Measurements from ENCODE around the gene MGST2.

MGST2 gene

GRCh38 chr4:139704915-139705485, 39.4 kb downstream of the MGST2 start:
- no peak for DNase-seq (ENCODE audit: low read depth in 3 of 3)

DNA sequence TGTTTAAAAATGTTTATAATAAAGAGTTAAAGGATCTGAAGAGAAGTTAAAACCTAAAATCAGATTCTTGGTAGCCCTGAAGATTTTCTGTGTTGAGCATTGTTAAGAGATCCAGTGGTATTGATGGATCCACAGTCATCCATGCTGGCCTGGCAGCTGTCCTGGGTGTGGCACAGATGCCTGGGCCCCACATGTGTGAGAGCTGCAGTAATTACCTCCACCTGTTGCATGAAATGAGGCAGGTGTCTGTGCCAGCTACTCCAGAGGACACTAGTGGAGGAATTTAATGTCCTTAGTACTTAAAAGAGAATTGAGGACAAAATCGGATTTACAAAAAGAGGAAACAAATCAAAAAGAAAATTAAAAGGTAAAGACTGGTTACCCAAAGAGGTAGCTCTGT, 44.0 kb downstream of the MGST2 start:
- DNase-seq (ENCODE audit: low read depth in 3 of 3), result no peak

GRCh38 chr4:139710073-139710472, 44.5 kb downstream of the MGST2 start:
- DNase-seq (ENCODE audit: low read depth in 3 of 3), result no peak

DNA sequence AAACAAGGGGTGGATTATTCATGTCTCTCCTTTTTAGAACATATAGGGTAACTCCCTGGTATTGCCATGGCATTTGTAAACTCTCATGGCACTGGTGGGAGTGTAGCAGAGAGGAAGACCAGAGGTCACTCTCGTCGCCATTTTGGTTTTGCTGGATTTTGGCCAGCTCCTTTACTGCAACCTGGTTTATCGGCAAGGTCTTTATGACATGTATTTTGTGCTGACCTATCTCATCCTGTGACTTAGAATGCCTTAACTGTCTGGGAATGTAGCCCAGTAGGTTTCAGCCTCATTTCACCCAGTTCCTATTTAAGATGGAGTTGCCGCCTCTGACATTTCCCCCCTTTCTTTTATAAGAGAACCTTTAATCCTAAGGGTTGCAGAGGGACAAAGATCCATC, 45.8 kb downstream of the MGST2 start:
- no peak for DNase-seq (ENCODE audit: low read depth in 3 of 3)

DNA sequence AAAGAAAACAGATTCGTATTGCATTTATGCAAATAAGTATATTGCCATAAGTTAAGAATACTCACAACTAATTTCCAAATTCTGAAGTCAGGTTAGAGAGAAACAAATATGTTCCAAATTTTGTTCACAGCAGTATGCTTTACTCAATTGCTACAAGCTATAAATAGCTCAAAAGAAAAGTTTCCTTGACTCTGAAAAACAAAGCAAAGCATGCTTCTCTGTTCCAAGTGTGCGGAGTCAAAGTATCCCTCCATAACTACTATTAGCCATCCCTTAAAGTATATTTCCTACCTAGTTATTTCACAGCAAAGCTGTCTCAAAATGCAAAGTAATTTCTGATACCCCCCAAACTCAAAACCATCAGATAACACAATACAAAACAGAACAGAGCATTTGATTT, 47.3 kb downstream of the MGST2 start:
- DNase-seq (ENCODE audit: low read depth in 3 of 3), result no peak

DNA sequence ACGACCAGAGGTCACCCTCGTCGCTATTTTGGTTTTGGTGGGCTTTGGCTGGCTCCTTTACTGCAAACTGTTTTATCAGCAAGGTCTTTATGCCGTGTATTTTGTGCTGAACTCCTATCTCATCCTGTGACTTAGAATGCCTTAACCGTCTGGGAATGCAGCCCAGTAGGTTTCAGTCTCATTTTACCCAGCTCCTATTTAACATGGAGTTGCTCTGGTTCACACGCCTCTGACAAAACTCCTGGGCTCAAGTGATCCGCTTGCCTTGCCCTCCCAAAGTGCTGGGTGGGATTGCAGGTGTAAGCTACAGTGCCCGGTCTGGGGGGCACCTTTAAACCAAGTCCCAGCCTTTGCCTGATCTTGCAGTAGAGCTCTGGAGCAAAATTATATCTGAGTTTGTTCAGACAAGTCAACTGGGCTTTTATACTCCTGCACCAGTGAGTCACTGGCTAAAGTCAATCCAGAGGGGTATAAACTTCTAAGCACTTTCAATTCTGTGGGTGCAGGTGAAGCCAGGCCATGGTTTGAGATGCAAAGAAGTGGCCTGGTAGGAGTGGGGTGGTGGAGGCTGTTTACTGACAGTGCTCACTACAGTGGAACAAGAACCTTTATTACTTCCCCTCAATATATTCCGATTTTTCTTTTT, 50.2 kb downstream of the MGST2 start:
- no peak for DNase-seq (ENCODE audit: low read depth in 3 of 3)

- no peak for DNase-seq (ENCODE audit: low read depth in 3 of 3)
Observed at GRCh38 chr4:139718358-139718757, 52.7 kb downstream of the MGST2 start.

DNA sequence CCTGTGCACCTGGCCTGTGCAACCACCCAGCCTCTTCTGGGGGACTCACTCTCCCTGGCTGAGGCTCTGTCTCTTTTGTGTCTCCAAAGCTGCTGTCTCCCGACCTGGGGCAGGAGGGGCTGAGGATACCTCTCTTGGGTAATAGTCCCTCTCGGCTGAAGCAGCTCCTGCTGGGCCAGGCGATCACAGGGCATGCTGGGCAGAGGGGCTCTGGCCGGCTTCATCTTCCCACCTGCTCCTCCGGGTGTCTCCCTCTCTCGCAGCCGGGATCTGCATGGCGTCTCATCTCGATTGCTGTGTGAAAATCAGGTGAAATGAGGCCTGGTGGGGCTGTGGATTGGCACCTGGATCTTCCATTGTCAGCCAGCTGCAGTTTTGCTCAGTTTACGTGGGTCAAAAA, 53.2 kb downstream of the MGST2 start:
- no peak for DNase-seq (ENCODE audit: low read depth in 3 of 3)

DNA sequence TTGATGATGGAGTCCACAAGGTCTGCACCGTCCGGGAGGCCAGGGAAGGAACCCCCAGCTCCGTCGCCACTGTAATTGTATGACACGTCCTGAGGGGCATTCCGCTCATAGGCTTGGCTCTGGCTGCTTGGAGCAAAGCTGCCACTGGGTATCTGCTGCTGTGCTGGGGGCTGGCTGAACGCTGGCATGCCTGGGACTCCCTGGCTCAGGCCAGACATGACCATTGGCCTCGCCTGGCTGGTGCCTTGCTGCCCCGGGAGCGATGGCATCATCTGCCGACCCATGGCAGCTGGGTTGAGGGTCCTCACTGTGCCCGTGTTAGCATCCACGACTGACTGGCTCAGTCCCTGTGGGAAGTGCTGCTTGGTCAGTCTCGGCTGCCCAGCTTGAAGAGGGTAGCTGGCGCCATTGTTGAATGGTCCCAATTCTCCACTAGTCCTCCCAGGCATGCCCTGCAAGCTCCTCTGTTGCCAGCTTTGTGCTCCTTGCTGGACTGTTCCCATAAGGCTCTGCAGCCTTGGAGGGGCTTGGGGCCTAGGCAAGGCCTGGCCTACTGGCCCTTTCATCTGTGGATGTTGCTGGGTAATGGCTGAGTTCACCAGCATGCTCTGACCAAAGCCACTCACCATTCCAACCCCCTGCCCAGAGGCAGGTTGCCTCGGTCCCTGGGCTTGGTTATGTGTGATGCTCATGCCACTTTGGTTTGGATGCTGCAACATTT, 53.9 kb downstream of the MGST2 start:
- DNase-seq (ENCODE audit: low read depth in 3 of 3), result no peak

DNA sequence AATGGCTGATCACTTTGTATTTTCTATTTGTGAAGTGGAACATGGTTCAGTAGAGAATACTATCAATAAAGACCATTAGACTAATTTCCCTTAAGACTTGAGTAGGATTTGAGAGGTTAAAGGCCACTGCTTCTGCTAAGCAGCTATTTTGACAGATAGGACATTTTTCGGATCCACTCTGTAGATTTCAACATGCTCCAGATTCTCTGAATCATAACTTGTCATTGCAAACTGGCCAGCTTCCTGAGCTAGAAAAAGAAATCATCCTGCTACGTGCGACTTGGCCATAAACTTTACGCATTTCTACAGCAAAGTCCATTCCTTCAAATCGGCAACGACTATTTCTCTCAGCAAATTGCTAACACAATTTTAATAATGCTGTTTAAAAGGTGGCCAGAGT, 55.2 kb downstream of the MGST2 start:
- DNase-seq (ENCODE audit: low read depth in 3 of 3), result no peak

DNA sequence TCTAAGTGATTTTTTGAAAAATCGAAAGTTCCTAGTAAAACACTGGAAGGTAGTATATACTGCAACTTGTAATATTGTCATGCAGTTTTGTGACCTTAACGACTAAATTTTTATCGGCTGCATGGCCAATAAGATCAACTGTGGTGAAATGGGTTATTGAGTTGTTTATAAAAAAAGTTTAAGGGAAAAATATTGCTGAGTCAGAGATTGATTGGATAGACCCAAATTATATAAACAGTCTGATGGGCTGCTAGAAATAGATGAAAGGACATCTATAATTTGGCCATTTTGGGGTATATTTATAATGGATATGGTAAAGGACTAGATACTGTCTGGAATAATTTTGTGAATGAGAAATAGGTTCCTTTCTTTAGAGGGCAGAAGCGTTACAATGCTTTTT, 56.2 kb downstream of the MGST2 start:
- DNase-seq (ENCODE audit: low read depth in 3 of 3), result no peak

- no peak for DNase-seq (ENCODE audit: low read depth in 3 of 3)
Observed at GRCh38 chr4:139725236-139725635, 59.6 kb downstream of the MGST2 start.

- DNase-seq (ENCODE audit: low read depth in 3 of 3), result no peak
Observed at GRCh38 chr4:139726615-139727014, 61.0 kb downstream of the MGST2 start.

GRCh38 chr4:139728146-139728545, 62.5 kb downstream of the MGST2 start:
- no peak for DNase-seq (ENCODE audit: low read depth in 3 of 3)

GRCh38 chr4:139728840-139729239, 63.2 kb downstream of the MGST2 start:
- no peak for DNase-seq (ENCODE audit: low read depth in 3 of 3)

DNA sequence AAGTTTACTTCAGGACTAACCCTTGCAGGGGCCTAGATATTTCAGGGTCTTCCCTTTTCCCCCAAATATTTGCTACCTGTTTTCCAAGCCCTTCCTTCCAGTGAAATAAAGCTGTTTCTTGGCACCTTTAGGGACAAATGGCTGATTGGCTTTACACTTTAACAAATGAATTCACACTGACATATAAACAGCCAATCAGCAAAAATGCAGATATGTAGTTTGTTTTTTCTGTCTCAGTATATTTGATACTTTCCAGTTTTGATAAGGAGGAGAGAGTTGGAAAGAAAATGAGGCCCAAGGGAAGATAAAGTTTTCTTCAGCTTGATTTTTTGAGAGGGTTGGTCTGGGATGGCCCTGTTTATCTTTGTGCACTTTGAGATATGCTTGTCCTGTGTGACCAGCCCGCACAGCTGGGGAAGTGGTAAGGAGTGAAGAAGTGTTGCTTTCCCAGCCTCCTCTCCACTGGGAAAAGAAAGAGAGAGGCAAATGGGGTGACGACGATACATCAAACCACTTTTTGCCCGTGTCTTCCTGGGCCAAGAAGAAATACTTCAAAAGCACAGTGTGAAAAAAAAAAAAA, 67.5 kb downstream of the MGST2 start:
- no peak for DNase-seq (ENCODE audit: low read depth in 3 of 3)

DNA sequence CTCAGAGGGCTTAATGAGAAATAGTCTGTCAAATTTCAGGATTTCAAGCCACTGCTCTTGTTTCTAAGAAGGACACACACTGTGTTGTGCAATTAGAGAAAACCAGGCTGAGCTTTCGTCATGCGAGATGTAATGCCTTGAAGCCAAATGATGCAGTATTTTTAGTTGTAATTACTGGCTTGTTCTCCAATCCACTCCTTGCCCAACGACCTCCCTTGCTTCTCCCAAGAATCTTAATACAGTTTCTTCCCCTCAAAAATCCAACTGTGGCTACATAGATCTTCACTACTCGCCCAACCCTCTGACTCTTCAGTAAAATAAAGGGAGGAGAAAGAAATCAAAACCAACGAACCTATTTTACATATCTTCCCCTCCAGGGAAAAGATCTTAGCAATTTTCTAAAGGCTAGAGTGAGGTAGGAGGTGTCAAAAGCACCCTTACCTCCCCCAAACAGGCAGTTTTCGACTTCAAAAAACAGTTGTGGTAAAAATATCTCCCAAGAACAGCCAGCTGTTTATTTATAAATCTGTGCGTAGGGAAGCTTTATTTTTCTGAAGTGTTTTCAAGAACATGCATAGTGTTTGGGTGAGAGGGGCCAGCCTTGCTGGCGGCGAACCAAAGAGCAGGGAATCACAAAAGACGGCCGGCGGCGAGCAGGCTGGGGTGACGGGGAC, 68.7 kb downstream of the MGST2 start:
- no peak for DNase-seq (ENCODE audit: low read depth in 3 of 3)

GRCh38 chr4:139734875-139735380, 69.3 kb downstream of the MGST2 start:
- peak; percentile 27 to 59 (median 38) for DNase-seq (ENCODE audit: low read depth in 3 of 3)

DNA sequence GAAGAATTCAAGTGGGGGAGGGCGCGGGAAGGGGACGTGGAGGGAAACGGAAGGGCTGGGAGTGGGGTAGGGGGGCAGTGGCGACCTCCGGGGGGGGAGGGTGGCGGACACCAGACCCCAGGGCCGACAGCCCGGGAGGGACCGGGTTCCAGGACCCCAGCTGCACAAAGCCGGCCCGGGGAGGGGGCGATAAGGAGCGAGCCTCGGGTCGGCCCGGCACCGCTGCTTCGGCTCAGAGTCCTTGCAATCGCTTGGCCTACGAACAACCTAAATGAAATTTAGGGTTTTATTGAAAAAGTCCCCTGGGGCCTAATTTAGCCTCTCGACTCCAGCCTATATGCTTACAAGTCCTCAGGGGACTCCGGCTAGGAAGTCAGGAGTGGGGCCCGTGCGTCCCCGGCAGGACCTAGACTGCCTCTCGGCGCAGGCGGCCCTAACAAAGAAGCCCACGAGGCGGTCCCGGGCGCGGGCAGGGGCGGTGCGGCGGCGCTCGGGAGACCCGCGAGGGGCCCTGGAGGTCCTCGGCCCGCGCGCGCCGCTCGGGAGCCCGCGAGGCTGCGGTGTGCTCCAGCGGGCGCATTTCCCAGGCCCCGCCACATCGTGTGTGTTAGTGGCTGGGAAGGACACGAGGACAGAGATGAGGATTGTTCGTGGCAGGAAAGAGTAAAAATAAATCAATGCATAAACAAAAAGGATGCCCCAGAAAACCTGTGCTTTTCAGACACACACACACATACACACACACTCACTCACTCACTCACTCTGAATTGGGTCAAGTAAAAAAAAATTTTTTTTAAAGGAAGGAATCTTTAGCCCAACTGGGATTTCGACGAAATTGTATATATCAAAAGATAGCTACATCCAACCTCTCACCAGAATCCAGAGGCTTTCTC, 70.0 kb downstream of the MGST2 start:
- no peak for DNase-seq (ENCODE audit: low read depth in 3 of 3)

GRCh38 chr4:139736274-139736660, 70.6 kb downstream of the MGST2 start:
- DNase-seq (ENCODE audit: low read depth in 3 of 3), result no peak

- DNase-seq (ENCODE audit: low read depth in 3 of 3), result no peak
Observed at GRCh38 chr4:139736661-139737060, 71.0 kb downstream of the MGST2 start.
